ENCODE measurements around the gene OR6J1.

- TF ChIP-seq POLR2AphosphoS5 (IDR thresholded peaks at IDR 0.05; ENCODE audit: insufficient read depth in 1 of 2, low read depth in 1 of 2): no peak
- TF ChIP-seq CTCF (IDR thresholded peaks at IDR 0.05): no peak
- no peak for TF ChIP-seq POLR2A (IDR thresholded peaks at IDR 0.05)
These were observed 14.8 kb upstream of the OR6J1 start for GRCh38 chr14:22658946-22659345.

Measured in vagina (tissue), 2 donors.